WI38 (cell line): ENCODE results near the gene SH2D7.
A peak's percentile ranks its signal among the peaks of the same experiment; 100 is the strongest.

ENCODE experiments used
- H3K4me3 ChIP-seq: 2 replicates; pipeline ENCODE4 v1.5.1; 2011; ENCODE audit warnings: low read depth, mild to moderate bottlenecking, control low read depth, low read length
- TF ChIP-seq, protein P1 (sequence below): IDR thresholded peaks from 2 replicates; pipeline ENCODE4 v1.5.1; 2012; ENCODE audit warnings: low read depth, mild to moderate bottlenecking, control low read depth, low read length

SH2D7 gene

GRCh38 chr15:78060232-78060631 lies 32.1 kb upstream of the SH2D7 start:
- TF ChIP-seq, protein P1, sequence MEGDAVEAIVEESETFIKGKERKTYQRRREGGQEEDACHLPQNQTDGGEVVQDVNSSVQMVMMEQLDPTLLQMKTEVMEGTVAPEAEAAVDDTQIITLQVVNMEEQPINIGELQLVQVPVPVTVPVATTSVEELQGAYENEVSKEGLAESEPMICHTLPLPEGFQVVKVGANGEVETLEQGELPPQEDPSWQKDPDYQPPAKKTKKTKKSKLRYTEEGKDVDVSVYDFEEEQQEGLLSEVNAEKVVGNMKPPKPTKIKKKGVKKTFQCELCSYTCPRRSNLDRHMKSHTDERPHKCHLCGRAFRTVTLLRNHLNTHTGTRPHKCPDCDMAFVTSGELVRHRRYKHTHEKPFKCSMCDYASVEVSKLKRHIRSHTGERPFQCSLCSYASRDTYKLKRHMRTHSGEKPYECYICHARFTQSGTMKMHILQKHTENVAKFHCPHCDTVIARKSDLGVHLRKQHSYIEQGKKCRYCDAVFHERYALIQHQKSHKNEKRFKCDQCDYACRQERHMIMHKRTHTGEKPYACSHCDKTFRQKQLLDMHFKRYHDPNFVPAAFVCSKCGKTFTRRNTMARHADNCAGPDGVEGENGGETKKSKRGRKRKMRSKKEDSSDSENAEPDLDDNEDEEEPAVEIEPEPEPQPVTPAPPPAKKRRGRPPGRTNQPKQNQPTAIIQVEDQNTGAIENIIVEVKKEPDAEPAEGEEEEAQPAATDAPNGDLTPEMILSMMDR, result no peak
- H3K4me3 ChIP-seq, result no peak overlapping the region

DNA sequence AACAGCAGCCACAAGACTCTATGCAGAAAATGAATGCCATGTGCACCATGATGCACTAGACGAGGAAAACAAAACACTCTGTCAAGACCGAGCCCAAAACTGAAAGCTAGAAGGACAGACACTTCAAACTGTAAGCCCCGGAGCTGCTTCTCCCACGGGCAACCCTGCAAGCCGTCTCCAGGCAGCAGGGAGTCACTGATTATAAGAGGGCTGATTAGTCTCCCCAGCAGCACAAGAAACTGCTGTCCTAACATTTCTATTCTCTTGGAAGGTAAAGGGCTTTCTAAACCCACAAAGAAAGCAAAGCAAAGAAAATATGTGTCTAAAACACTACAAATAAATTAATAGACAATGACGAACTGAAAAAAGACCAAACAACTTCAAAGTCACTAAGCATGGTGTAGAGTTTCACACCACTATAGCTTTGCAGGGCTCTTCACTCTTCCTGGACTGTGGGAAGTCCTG lies 30.4 kb upstream of the SH2D7 start:
- H3K4me3 ChIP-seq, result peak overlapping the region; percentile 40
- TF ChIP-seq, protein P1, result no peak

DNA sequence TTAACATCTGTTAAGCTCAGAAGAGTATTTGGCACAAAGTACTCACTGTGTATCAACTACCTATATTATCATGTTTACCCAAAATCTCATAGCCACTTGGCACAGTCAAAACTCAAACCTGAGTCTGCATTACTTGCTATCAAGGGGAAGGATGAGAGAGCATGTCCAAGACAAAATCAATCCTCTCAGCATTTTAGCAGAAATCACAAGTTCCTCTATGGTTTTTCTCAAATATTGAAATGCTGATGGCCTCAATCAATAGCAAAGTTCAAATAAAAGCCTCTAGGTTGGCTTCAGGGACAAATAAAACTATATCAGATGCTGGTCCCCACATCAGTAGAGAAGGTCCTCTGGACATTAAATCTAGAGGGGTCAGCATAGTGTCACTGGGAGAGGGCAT lies 29.1 kb upstream of the SH2D7 start:
- H3K4me3 ChIP-seq, result no peak overlapping the region
- TF ChIP-seq, protein P1, result no peak

- TF ChIP-seq, protein P1, result no peak
- no peak overlapping the region for H3K4me3 ChIP-seq
Observed at GRCh38 chr15:78063970-78064385, 28.4 kb upstream of the SH2D7 start.

DNA sequence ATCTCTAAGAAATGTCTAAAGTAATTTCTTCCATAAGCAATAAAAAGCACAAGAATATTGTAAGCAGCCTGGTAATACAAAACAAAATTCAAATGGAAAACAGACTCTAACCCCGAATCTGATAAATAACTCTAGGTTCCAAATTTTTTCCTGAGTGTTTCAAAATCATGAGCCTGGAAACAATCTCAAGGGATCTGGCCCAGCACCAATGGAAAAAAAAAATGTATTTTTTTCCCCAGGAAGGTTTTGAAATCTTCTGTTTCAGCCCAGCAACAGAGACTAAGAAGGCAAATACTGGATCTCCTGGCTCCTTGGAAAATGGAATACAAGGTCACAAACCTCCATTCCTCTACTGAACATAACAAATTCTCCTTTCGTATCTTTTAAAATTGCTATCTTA lies 27.8 kb upstream of the SH2D7 start:
- TF ChIP-seq, protein P1, result no peak
- no peak overlapping the region for H3K4me3 ChIP-seq

DNA sequence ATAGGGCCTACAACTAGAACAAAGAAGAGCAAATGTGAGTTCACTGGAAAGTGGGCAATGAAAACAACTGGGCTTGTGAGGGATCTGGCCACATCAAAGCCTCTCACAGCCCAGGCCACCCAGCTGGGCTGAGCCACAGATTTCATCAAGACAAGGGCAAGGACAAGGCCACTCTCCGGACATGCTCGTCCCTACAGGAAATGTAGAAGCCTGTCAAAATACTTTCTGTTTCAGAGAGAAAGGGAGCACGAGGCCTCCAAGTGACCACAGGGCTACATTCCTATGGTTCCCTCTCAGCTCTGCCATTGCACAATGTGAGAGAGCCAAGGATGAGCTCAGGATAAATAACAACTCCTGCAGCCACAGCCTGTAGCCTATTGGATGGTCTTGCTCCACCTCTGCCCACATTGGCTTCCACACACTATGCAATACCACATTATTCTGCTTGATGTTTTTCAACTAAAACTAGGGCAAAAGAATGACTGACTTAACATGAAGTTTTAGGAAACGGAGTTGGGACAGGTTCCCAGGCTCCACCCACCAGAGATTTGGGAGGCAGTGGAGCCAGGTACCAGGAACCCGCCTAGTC lies 27.0 kb upstream of the SH2D7 start:
- TF ChIP-seq, protein P1, result no peak

GRCh38 chr15:78065973-78066946 lies 26.1 kb upstream of the SH2D7 start:
- TF ChIP-seq, protein P1, result no peak
- H3K4me3 ChIP-seq, result no peak overlapping the region

More for the DNA sequence above, 27.0 kb upstream of the SH2D7 start:
- peak overlapping the region; percentile 26; the same call in 1 of the 2 replicates for H3K4me3 ChIP-seq
